ENCODE data around the gene PCDH9.

Gene PCDH9

GRCh38 chr13:66618702-66619101 lies 611.4 kb downstream of the PCDH9 start:
- Histone ChIP-seq H3K9me3 (ENCODE audit: insufficient read depth, low read length) (no peaks in the 10 kb centered on the region), H3K4me1 (ENCODE audit: low read length) (no peaks in the 10 kb centered on the region), H3K27ac (ENCODE audit: low read length) (no peak overlapping the region), H3K79me2 (ENCODE audit: low read length) (no peaks in the 10 kb centered on the region), H3K4me2 (ENCODE audit: low read length) (no peak overlapping the region), H3K27me3 (ENCODE audit: low read depth, low read length) (no peaks in the 10 kb centered on the region), H3K4me3 (ENCODE audit: low read length) (no peak overlapping the region), H3K36me3 (replicated peaks; ENCODE audit: low read depth, low read length) (no peaks in the 10 kb centered on the region), H4K20me1 (ENCODE audit: insufficient read depth, low read length) (no peaks in the 10 kb centered on the region), H3K9ac (ENCODE audit: low read length) (no peak overlapping the region), H2AFZ (ENCODE audit: low read depth, low read length) (no peak overlapping the region)
- TF ChIP-seq CTCF (IDR thresholded peaks at IDR 0.05; ENCODE audit: low read depth, low read length): peak; percentile 66
- no peak for TF ChIP-seq EZH2phosphoT487 (IDR thresholded peaks at IDR 0.05; ENCODE audit: low read depth)

GRCh38 chr13:66617786-66618185 lies 612.4 kb downstream of the PCDH9 start:
- no peaks in the 10 kb centered on the region for H3K4me1 ChIP-seq (ENCODE audit: low read length)
- TF ChIP-seq EZH2phosphoT487 (IDR thresholded peaks at IDR 0.05; ENCODE audit: low read depth): no peak
- no peaks in the 10 kb centered on the region for H3K9me3 ChIP-seq (ENCODE audit: insufficient read depth, low read length)
- no peaks in the 10 kb centered on the region for H4K20me1 ChIP-seq (ENCODE audit: insufficient read depth, low read length)
- H3K27ac ChIP-seq (ENCODE audit: low read length): no peak overlapping the region
- peak overlapping the region; percentile 29; the same call in 1 of the 2 replicates for H2AFZ ChIP-seq (ENCODE audit: low read depth, low read length)
- H3K4me2 ChIP-seq (ENCODE audit: low read length): no peak overlapping the region
- H3K79me2 ChIP-seq (ENCODE audit: low read length): no peaks in the 10 kb centered on the region
- no peak overlapping the region for H3K9ac ChIP-seq (ENCODE audit: low read length)
- no peak overlapping the region for H3K4me3 ChIP-seq (ENCODE audit: low read length)
- no peaks in the 10 kb centered on the region for H3K27me3 ChIP-seq (ENCODE audit: low read depth, low read length)
- H3K36me3 ChIP-seq (replicated peaks; ENCODE audit: low read depth, low read length): no peaks in the 10 kb centered on the region

- H3K27ac ChIP-seq (ENCODE audit: low read length): no peak overlapping the region
- no peak overlapping the region for H2AFZ ChIP-seq (ENCODE audit: low read depth, low read length)
- TF ChIP-seq EZH2phosphoT487 (IDR thresholded peaks at IDR 0.05; ENCODE audit: low read depth) (no peak), CTCF (IDR thresholded peaks at IDR 0.05; ENCODE audit: low read depth, low read length) (no peak)
- H3K4me3 ChIP-seq (ENCODE audit: low read length): no peak overlapping the region
- no peaks in the 10 kb centered on the region for H3K36me3 ChIP-seq (replicated peaks; ENCODE audit: low read depth, low read length)
- no peaks in the 10 kb centered on the region for H4K20me1 ChIP-seq (ENCODE audit: insufficient read depth, low read length)
- no peak overlapping the region for H3K9ac ChIP-seq (ENCODE audit: low read length)
- H3K27me3 ChIP-seq (ENCODE audit: low read depth, low read length): no peaks in the 10 kb centered on the region
- no peak overlapping the region for H3K4me2 ChIP-seq (ENCODE audit: low read length)
- no peaks in the 10 kb centered on the region for H3K9me3 ChIP-seq (ENCODE audit: insufficient read depth, low read length)
- H3K4me1 ChIP-seq (ENCODE audit: low read length): no peaks in the 10 kb centered on the region
- H3K79me2 ChIP-seq (ENCODE audit: low read length): no peaks in the 10 kb centered on the region
Observed at GRCh38 chr13:66612983-66613382, 617.2 kb downstream of the PCDH9 start.

- no peak overlapping the region for H2AFZ ChIP-seq (ENCODE audit: low read depth, low read length)
Observed at GRCh38 chr13:66586489-66586888, 643.6 kb downstream of the PCDH9 start.

More at GRCh38 chr13:66586489-66586888, 643.6 kb downstream of the PCDH9 start:
- TF ChIP-seq CTCF (IDR thresholded peaks at IDR 0.05; ENCODE audit: low read depth, low read length): no peak
- TF ChIP-seq EZH2phosphoT487 (IDR thresholded peaks at IDR 0.05; ENCODE audit: low read depth): no peak
- Histone ChIP-seq H3K4me2 (ENCODE audit: low read length) (no peak overlapping the region), H3K9ac (ENCODE audit: low read length) (no peak overlapping the region), H3K36me3 (replicated peaks; ENCODE audit: low read depth, low read length) (no peaks in the 10 kb centered on the region), H3K27me3 (ENCODE audit: low read depth, low read length) (no peaks in the 10 kb centered on the region), H3K4me1 (ENCODE audit: low read length) (no peaks in the 10 kb centered on the region), H4K20me1 (ENCODE audit: insufficient read depth, low read length) (no peaks in the 10 kb centered on the region), H3K4me3 (ENCODE audit: low read length) (no peak overlapping the region), H3K79me2 (ENCODE audit: low read length) (no peaks in the 10 kb centered on the region), H3K27ac (ENCODE audit: low read length) (no peak overlapping the region), H3K9me3 (ENCODE audit: insufficient read depth, low read length) (no peaks in the 10 kb centered on the region)

Measured in OCI-LY3 (cell line).